ENCODE measurements around the gene BICRA. TPM values are rescaled to one million over a fixed set of nuclear protein-coding genes. Genes with fewer than 3 reads are reported as not detected.
"Not testable (repeated sequence)": the region's sequence is repeated elsewhere in the genome, so short reads cannot be mapped to it uniquely, and the experiment has no call there.

BICRA gene
- total and polyA plus RNA-seq, 9 of the 15 experiments (the other 6 are each of a cell fraction or from before 2014, with no cell fraction given), result 0.01 to 8.8 (median 1.2) TPM

- TF ChIP-seq ARID3B (CRISPR knock-in tag; IDR thresholded peaks at IDR 0.05; ENCODE audit: borderline replicate concordance), result no peak
These were observed 136.3 kb downstream of the BICRA start, which contains the start of gene NOP53 (continued) for GRCh38 chr19:47745010-47745901.

GRCh38 chr19:47746129-47746528 lies 137.2 kb downstream of the BICRA start:
- Histone ChIP-seq H3K4me2 (ENCODE audit: insufficient read depth, low read length) (peak overlapping the region; percentile 72), H3K36me3 (ENCODE audit: control insufficient read depth, insufficient read depth, low read length) (peaks cover 55% of the 10 kb centered on the region), H3K9ac (ENCODE audit: insufficient read depth in 1 of 2, low read depth in 2 of 2, low read length in 2 of 2) (peak overlapping the region; percentile 90), H3K4me1 (replicated peaks in 1 of 2; ENCODE audit: control insufficient read depth in 2 of 2, insufficient read depth in 2 of 2, low read length in 2 of 2) (peaks cover 29 to 33% of the 10 kb centered on the region in 2 experiments), H3K27ac (ENCODE audit: extremely low read depth, low read depth, low read length) (peak overlapping the region; percentile 94), H3K4me3 (peak overlapping the region; percentile 85), H3K79me2 (ENCODE audit: control insufficient read depth, insufficient read depth, low read length) (peaks cover 46% of the 10 kb centered on the region)
- H3K9me1 ChIP-seq (ENCODE audit: control insufficient read depth, insufficient read depth, low read length); H2AFZ ChIP-seq (ENCODE audit: low read depth, low read length); intact Hi-C loops (cut with micrococcal nuclease); H3K27me3 ChIP-seq (ENCODE audit: control insufficient read depth in 2 of 2, insufficient read depth in 2 of 2, low read length in 2 of 2); DNase-seq (ENCODE audit: extremely low read depth in 1 of 4, low spot score in 3 of 4); in situ Hi-C loops (cut with MboI); FAIRE-seq; CTCF ChIA-PET (ENCODE audit: low intra/inter-chr PET ratio); ATAC-seq; H3K9me3 ChIP-seq (replicated peaks; ENCODE audit: control insufficient read depth, insufficient read depth, low read depth, low read length); H4K20me1 ChIP-seq (replicated peaks; ENCODE audit: control insufficient read depth, insufficient read depth, low read length): not testable (repeated sequence)
- WGBS (ENCODE audit: insufficient coverage, low coverage, missing lambda C conversion rate), result 4% methylated on average over 9 of the region's 17 CpGs
- BruUV-seq (replicated peaks), result TSS peak; percentile 66
- POLR2A ChIA-PET, result interaction anchor here (0.6 to 3.6 kb wide), 10 partner anchors 10 to 645 kb away, joined by 3 to 17 read pairs (median 6); partner anchors contain the start of genes EHD2 and KDELR1
- TF ChIP-seq, protein P1, sequence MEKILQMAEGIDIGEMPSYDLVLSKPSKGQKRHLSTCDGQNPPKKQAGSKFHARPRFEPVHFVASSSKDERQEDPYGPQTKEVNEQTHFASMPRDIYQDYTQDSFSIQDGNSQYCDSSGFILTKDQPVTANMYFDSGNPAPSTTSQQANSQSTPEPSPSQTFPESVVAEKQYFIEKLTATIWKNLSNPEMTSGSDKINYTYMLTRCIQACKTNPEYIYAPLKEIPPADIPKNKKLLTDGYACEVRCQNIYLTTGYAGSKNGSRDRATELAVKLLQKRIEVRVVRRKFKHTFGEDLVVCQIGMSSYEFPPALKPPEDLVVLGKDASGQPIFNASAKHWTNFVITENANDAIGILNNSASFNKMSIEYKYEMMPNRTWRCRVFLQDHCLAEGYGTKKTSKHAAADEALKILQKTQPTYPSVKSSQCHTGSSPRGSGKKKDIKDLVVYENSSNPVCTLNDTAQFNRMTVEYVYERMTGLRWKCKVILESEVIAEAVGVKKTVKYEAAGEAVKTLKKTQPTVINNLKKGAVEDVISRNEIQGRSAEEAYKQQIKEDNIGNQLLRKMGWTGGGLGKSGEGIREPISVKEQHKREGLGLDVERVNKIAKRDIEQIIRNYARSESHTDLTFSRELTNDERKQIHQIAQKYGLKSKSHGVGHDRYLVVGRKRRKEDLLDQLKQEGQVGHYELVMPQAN (IDR thresholded peaks at IDR 0.05; ENCODE audit: borderline replicate concordance), result peak; percentile 53; the same call in 1 of the 2 replicates
- TF ChIP-seq BCOR (IDR thresholded peaks at IDR 0.05) (peak; percentile 47), HDGF (IDR thresholded peaks at IDR 0.05) (0 out of 2 replicates have a peak, but pooled peaks have one; percentile 24), SMARCE1 (IDR thresholded peaks at IDR 0.05) (0 out of 2 replicates have a peak, but pooled peaks have one; percentile 47), AFF1 (IDR thresholded peaks at IDR 0.05; ENCODE audit: low read depth in 1 of 2, partially characterized antibody in 2 of 2) (peak in 1 of 2 experiments; percentile 24)

Measured in K562 (cell line).